ENCODE data around the gene ZDHHC22. TPM values are rescaled to one million over a fixed set of nuclear protein-coding genes. Genes with fewer than 3 reads are reported as not detected.

Gene ZDHHC22
- total and polyA plus RNA-seq, 8 donors = 0.08 to 0.18 TPM; not detected in 6

DNA sequence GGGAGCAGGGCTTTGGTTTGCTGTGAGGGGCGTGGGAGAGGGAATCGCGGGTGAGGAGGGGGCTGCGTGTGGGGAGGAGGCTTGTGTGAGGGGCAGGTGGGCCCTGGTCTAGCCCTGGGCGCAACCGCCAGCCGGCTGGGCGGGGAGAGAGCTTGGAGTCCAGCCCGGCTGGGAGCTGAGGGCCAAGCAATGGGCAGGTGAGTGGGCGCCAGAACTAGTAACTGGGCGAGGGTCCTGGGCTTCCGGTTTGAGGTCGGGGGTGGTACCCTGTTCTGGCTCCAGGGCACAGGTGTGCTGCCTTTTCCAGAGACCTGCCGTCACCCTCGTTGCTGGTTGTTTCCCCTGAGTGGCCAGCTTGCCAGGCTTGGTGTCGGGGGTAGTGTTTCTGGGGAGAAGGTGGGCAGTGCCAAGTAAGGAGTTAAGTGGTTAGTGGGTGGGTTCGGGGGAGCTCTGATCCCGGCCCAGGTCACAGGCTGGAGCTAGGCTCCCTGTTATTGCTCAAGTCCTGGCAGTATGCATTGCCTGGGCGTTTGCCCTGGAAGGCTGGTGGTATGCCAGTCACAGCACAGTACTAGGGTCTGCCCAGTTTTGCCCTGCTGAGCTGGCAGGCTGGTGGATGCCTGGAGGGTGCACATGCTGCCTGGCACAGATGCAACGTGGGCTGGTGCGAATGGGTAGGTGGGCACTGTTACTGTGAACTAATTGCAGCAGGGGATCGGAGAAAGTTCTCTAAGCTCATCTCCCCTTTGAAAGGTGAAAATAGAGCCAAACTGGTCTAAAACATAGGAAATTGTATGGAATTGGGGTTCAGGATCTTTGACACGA, 42.9 kb downstream of the ZDHHC22 start:
- DNase-seq = peak; percentile 54 to 73
- peak overlapping the region; percentile 97 to 99 (median 98) for H3K27ac ChIP-seq
- WGBS, 5 donors = 7 to 10% (median 9%) methylated on average over 23 of the region's 23 CpGs
- no peaks in the 10 kb centered on the region for H3K27me3 ChIP-seq
- intact Hi-C loops (cut with DNase I; ENCODE audit: low total_unique reads) = no loop called here
- peaks cover 33 to 76% (median 55%) of the 10 kb centered on the region in 4 donors for H3K4me1 ChIP-seq
- H3K9me3 ChIP-seq = no peaks in the 10 kb centered on the region
- H3K4me3 ChIP-seq = peak overlapping the region; percentile 73 to 96 (median 85)
- no peak for TF ChIP-seq POLR2A (IDR thresholded peaks at IDR 0.05)
- TF ChIP-seq, protein P1, sequence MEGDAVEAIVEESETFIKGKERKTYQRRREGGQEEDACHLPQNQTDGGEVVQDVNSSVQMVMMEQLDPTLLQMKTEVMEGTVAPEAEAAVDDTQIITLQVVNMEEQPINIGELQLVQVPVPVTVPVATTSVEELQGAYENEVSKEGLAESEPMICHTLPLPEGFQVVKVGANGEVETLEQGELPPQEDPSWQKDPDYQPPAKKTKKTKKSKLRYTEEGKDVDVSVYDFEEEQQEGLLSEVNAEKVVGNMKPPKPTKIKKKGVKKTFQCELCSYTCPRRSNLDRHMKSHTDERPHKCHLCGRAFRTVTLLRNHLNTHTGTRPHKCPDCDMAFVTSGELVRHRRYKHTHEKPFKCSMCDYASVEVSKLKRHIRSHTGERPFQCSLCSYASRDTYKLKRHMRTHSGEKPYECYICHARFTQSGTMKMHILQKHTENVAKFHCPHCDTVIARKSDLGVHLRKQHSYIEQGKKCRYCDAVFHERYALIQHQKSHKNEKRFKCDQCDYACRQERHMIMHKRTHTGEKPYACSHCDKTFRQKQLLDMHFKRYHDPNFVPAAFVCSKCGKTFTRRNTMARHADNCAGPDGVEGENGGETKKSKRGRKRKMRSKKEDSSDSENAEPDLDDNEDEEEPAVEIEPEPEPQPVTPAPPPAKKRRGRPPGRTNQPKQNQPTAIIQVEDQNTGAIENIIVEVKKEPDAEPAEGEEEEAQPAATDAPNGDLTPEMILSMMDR (IDR thresholded peaks at IDR 0.05) = no peak
- TF ChIP-seq POLR2AphosphoS5 (IDR thresholded peaks at IDR 0.05) = peak in 1 of 3 donors; percentile 18
- TF ChIP-seq EP300 (IDR thresholded peaks at IDR 0.05) = no peak
- H3K36me3 ChIP-seq = no peaks in the 10 kb centered on the region

DNA sequence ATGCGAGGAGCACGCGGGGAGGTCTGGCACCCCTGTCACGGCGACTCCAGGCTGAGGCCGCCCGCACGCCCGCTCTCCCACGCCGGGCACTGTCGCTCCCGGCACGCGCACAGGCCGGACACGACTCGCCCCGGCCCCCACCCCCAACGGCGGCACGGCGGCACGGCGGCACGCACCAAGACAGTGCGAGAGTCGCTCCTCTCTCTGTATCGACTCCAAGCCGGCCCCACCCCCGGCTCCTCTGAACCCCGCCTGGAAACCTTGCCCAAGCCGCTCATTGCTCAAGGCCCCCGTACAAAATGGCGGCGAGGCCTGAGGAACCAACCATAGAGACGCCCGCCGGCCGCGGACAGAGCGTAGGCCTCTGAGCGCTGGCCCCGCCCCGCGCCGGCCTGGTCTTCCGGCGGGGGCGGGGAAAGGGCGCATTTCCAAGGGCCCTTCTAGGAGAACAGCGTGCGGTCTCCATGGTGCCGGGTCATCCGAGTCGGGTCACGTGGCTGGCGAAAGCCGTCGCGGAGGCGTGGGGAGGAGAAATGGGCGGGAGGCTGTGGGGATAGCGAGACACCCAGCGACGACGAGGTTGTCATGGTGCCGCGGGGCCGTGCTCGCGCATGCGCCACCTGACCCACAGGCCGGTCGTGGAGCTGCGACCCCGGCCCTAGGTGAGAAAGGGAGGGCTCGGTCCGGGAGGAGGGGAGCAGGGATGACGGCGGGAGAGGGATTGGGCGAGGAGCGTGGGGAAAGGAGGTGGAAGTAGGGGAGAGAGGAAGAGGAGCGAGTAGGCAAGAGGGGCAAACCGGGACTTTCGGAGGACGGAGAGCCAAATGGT, 43.7 kb downstream of the ZDHHC22 start, which contains the start of gene CIPC:
CIPC (plus strand) TSS at position 559 of the 829 bp plus-strand sequence. CDS start 7,451 bp downstream, outside the sequence.
- peak within 1 kb of the TSS; percentile 73 to 96 (median 85) for H3K4me3 ChIP-seq
- peak; percentile 100 for DNase-seq
- intact Hi-C loops (cut with DNase I; ENCODE audit: low total_unique reads) = no loop called here
- WGBS, 5 donors = 0 to 1% (median 1%) methylated on average over 63 to 87 of the region's 87 CpGs
- H3K27me3 ChIP-seq = no peaks in the 10 kb centered on the region
- no peaks in the 10 kb centered on the region for H3K36me3 ChIP-seq
- H3K4me1 ChIP-seq = peaks cover 27 to 68% (median 48%) of the 10 kb centered on the region in 4 donors
- TF ChIP-seq EP300 (IDR thresholded peaks at IDR 0.05) (no peak), POLR2AphosphoS5 (IDR thresholded peaks at IDR 0.05) (peak; percentile 61 to 90 (median 90)), POLR2A (IDR thresholded peaks at IDR 0.05) (peak in 2 of 4 donors; percentile 75 to 77)
- TF ChIP-seq, protein P1 (IDR thresholded peaks at IDR 0.05) = peak in 1 of 7 experiments; percentile 15
- H3K27ac ChIP-seq = peak within 1 kb of the TSS; percentile 98 to 99 (median 98)
- H3K9me3 ChIP-seq = no peaks in the 10 kb centered on the region

DNA sequence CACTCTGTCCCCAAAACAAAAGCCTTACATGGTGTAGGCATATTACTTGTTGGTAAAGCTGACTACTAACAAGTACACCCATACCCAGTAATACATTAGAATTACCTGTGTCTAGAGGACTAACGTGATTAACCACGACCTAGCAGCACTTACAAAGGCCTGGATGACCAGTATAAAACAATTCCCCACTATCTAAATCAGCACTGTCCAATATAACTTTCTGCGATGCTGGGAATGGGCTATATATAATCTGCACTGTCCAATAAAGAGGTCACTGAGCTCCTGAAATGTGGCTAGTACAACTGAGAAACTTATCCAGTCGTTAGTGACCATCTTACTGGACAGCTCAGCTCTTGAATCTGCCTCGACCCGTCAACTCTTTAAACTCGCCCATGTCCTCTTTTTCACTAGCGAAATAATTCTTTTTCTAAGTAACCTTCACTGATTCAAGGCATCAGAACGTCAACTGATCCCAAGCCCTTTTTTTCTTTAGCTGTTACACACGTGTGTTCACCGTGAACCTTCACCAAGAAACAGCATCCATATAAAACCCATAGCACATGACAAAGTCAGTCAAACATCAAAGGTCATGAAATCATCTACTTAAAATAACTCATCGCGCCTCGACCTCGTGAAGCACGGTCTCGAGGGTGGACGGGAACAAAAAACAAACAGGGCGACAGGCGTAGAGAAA, 44.4 kb downstream of the ZDHHC22 start:
- no peak for DNase-seq
- Histone ChIP-seq H3K27ac (peak overlapping the region; percentile 98 to 99 (median 98)), H3K4me3 (peak overlapping the region; percentile 73 to 96 (median 85)), H3K27me3 (no peaks in the 10 kb centered on the region), H3K36me3 (no peaks in the 10 kb centered on the region), H3K9me3 (peaks cover 0 to 1% (median 0%) of the 10 kb centered on the region in 4 donors), H3K4me1 (peaks cover 23 to 60% (median 44%) of the 10 kb centered on the region in 4 donors)
- WGBS, 5 donors = 2 to 4% (median 3%) methylated on average over 20 of the region's 20 CpGs
- intact Hi-C loops (cut with DNase I; ENCODE audit: low total_unique reads) = no loop called here
- TF ChIP-seq EP300 (IDR thresholded peaks at IDR 0.05) = no peak
- TF ChIP-seq, protein P1 (IDR thresholded peaks at IDR 0.05) = no peak
- no peak for TF ChIP-seq POLR2A (IDR thresholded peaks at IDR 0.05)
- TF ChIP-seq POLR2AphosphoS5 (IDR thresholded peaks at IDR 0.05) = peak in 1 of 3 donors; percentile 30

All from stomach (tissue), 9 donors.